Smooth muscle cell of the brain vasculature (primary cell): ENCODE measurements around the gene CD1B.
"Not testable (repeated sequence)": the region's sequence is repeated elsewhere in the genome, so short reads cannot be mapped to it uniquely, and the experiment has no call there.

ENCODE experiments used
- DNase-seq: peaks from one replicate; pipeline ENCODE4 v3.0.0-alpha.2; 2012; ENCODE audit warnings: low read depth, low spot score

Gene CD1B

DNA sequence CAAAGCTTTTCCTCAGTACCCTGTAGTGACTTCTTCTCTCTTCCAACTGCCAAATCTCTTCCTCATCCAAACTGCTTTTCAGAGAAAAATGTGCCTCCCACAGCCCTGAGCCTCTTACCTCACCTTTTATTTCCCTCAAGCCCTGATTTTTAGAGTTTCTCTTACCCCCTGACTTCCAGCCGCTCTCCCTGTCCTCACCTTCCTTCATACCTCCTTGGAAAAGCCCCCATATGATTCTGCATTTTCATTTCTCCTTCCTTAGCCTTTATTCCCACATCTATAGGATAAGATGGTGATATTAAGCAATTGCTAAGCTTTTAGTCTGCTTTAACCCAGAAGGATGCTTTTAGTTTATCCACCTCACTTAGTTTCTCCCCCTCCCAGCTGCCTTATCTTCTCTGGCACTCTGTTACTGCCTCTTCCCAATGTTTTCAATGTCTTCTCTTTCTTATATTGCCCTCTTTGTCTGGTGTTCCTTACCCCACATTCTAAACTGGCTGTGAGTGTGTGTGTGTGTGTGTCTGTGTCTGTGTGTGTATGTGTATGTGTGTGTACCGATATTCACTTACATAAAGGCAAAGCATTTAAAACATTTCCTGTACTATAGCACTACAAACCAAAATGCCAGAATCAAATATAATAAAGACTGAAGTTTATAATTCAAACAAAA is at the start of gene CD1B:
CD1B (minus strand) TSS at position 51 of the 670 bp plus-strand sequence. CDS start 108 bp downstream, outside the sequence.
- no peak for DNase-seq

DNA sequence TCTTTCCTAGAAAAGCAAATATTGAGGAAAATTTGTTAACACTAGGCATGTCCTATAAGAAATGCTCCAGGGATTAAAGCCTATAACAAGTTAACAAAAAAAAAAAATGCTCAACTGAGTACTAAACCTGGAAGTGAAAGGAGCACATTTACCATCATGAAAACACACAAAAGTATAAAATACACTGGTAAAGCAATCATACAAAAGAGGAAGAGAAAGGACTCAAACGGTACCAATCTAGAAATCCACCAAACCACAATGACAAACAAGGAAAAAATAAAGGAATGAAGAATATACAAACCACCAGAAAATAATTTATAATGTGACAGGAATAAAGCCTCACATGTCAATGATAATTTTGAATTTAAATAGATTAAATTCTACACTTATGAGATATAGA is 43.5 kb upstream of the CD1B start:
- DNase-seq = no peak

DNA sequence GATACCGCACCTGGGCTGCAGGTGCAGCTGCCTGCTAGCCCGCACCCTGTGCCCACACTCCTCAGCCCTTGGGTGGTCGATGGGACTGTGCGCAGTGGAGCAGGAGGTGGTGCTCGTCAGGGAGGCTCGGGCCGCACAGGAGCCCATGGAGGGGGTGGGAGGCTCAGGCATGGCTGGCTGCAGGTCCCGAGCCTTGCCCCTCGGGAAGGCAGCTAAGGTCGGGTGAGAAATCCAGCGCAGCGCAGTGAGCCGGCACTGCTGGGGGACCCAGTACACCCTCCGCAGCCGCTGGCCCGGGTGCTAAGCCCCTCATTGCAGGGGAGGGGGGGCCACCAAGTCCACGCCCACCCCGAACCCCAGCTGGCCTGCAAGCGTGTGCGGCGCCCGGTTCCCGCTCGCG is 42.8 kb upstream of the CD1B start:
- DNase-seq = not testable (repeated sequence)

DNA sequence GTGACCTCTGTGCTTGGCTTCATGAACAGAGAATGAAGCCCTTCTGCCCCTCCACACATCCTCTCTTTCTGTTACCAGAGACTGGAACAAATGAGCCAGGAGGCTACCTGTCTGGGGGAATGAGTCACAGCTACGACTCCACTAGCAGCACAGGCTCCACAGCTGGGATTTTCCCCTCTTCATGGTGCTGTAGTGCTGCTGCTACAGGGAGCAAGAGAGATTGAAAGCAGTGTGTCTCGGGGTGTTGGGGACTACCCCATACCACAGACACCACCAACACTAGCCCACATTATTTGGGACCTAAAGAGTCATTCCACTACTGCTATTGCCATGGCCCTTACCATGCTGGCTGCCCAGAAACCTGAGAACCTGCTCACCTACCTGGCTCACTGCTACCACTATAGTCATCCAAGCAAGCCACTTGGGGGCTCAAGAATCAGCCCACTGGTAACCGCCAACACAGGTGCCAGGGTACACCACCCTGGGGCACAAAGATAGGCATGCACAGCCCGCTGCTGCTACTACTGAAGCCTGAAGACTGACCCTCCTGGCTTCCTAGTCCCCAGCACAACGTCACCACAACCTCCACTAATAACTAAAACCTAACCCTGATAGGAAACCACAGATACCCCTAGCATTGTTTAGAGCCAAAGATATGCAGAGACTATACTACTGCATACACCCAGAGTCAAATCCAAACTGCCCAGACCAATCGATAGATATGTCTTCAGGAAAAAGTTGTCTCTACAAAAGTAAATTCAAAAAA is 40.0 kb upstream of the CD1B start:
- no peak for DNase-seq

DNA sequence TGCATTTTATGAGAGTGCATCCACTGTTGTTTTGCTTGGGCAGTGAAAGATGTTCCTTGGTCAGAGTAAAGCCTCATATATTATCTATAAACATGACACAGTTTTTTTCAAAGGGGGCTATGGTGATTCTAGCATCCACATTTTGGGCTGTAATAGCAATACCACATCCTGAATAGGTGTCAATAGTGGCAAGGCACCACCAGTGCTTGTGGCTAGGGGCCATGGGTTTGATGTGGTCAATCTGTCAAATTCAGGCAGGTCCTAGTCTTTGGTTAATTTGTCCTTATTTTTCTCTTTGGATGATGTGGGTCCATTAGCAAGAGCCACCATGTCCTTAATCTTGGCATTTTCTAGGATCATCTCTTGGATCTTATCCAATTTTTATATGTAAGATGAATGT is 35.5 kb upstream of the CD1B start:
- no peak for DNase-seq

GRCh38 chr1:158362941-158363340 is 31.6 kb upstream of the CD1B start:
- no peak for DNase-seq

GRCh38 chr1:158362482-158362881 is 31.2 kb upstream of the CD1B start:
- DNase-seq = no peak

DNA sequence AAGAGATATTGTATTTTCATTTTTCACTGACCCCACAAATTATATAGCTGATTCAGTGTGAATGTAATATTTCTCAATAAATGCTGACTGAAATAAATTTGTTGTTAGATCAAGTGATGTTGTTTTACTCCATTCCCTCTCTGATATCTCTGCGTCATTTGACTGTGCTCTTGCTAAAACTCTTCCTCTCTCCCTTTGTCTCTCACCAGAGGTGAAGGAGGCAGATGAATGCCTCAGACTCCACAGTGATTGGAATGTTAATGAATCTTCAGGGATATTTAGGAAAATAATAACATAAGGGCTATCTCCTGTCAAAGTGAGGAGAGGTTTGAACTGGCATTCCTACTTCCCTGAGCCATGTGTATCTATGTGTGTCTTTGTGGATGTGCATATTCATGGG is 26.1 kb upstream of the CD1B start:
- no peak for DNase-seq

- DNase-seq = no peak
Measured at GRCh38 chr1:158356616-158357015, 25.3 kb upstream of the CD1B start.

GRCh38 chr1:158355773-158356285 is 24.5 kb upstream of the CD1B start:
- DNase-seq = no peak

GRCh38 chr1:158354255-158354654 is 22.9 kb upstream of the CD1B start:
- no peak for DNase-seq

GRCh38 chr1:158353303-158354075 is 22.2 kb upstream of the CD1B start, which contains the start of gene CD1E:
Gene CD1E, plus strand, starts transcription at chr1:158353894. Its CDS starts 95 bp downstream, at chr1:158353989.
- DNase-seq = no peak

GRCh38 chr1:158348946-158349345 is 17.6 kb upstream of the CD1B start:
- not testable (repeated sequence) for DNase-seq

DNA sequence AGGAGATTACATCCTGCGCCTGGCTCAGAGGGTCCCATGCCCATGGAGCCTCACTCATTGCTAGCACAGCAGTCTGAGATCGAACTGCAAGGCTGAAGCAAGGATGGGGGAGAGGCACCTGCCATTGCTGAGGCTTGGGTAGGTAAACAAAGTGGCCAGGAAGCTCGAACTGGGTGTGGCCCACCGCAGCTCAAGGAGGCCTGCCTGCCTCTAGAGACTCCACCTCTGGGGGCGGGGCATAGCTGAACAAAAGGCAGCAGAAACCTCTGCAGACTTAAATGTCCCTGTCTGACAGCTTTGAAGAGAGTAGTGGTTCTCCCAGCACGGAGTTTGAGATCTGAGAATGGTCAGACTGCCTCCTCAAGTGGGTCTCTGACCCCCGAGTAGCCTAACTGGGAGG is 5.1 kb upstream of the CD1B start:
- not testable (repeated sequence) for DNase-seq

DNA sequence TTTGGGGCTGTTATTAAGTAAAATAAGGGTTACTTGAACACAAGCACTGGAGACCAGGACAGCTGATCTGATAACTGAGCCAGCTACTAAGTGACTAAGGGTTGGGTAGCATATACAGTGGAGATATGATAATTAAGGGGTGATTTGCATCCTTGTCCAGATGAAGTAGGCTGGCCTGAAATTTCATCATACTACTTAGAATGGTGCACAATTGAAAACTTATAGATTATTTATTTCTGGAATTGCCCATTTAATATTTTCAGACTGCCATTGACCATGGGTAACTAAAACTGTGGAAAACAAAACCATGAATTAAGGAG is 3.8 kb upstream of the CD1B start:
- no peak for DNase-seq

DNA sequence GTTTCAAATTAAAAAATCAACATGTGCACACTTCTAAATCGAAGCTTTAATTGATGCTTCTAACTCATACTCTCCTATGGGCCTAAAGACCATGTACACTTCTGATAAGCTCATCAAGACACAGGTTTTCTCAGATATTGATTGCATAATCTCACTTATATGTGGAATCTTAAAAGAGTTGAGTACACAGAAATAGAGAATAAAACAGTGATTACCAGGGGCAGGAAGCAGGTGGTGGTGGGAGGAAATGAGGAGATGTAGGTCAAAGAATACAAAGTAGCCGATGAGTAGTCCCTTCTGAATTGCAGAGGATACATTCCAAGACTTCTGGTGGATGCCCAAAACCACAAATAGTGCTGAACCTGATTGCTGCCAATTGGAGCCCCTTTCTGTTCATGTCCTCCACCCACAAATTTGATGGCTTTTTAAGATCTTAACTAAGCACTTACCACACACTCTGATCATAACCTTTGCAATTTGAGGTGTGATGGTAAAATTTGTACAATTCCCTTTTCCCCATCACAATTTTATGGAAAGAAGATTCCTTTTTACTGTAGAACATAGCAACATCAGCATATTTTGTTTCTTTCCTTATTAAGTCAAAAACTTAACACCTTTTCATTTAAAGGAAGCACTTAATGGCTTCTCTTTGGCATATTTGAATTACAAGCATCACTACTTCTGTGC is 3.3 kb upstream of the CD1B start:
- DNase-seq = no peak

- DNase-seq = no peak
Measured at GRCh38 chr1:158333405-158334155, 2.2 kb upstream of the CD1B start.

DNA sequence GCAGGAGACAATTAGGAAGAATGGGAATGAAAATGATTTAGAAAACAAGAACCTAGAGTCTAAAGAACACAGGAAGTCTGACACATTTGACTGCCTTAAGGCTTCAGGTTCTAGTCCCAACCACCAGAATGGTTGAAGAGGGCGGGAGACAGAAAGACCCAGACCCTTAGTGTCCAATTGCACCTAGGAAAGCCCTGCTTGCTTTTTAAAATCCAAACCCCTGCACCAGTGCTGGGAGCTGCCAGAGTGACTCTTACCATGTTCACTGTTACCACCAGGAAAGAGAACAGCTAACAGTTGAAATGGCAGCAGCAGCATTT is 265 bp downstream of the CD1B start:
- no peak for DNase-seq

DNA sequence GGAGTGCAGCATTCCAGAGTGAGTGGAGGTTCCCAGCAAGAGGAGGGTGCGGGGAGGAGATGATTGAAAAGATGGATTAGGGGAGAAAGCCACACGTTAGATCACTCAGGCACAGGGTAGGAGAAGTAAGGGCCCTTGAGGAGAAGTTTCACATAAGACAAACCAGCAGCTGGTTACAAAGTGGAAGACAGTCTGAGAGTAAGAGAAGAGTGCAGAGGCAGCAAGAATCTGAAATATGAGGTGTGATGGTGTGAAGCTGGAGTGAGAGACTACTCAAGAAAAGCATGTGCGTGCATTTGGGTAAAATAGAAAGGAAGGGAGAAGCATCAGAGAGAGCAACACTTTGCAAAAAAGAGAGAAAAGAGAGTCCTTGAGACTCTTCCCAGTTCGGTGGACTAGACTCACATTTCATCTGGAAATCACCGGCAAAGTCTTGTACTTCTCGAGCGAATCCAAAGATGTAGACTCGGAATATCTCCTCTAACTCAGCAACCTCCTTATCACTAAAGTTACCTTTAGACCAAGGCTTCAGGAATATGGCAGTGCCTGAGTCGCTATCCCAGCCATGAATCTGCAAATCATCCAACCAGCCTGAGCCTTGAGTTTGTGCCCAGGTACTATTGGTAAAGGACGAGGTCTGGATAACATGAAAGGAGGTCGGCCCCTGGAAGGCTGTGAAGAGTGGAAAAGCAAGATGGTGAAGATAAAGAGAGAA is 783 bp downstream of the CD1B start:
- no peak for DNase-seq

DNA sequence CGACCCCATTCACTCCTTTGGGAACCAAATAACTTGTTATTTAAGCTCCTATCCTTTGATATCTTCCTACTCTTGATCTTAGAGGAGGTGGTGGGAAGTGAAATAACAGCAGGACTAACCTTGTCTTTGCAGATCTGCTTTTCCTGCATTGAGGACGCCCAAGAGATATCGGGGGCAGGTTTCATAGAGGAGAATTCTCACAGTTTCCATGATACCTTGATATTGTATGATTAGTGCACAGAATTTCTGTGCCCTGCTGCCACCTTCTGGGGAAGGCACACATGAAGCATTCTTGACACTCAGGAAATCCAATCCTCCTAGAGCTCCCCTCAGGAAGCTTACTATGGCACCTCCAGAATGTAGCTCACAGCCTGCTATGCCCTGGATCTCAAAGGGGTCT is 1.6 kb downstream of the CD1B start:
- DNase-seq = no peak

- no peak for DNase-seq
Measured at GRCh38 chr1:158329300-158329699, 2.0 kb downstream of the CD1B start.
